ENCODE measurements around the gene QSOX2.

The QSOX2 gene

GRCh38 chr9:136187683-136188586 lies 57.7 kb downstream of the QSOX2 start:
- no peak overlapping the region for H3K27ac Mint-ChIP-seq
- no peak overlapping the region for H3K4me3 Mint-ChIP-seq
- H3K36me3 Mint-ChIP-seq (ENCODE audit: insufficient read depth) = peaks cover 2% of the 10 kb centered on the region
- no peaks in the 10 kb centered on the region for H3K4me1 Mint-ChIP-seq (ENCODE audit: low read depth in 2 of 2)
- ATAC-seq (replicated peaks) (no peak), DNase-seq (no peak)
- no peaks in the 10 kb centered on the region for H3K9me3 Mint-ChIP-seq
- peaks cover 48 to 67% of the 10 kb centered on the region in 2 donors for H3K27me3 Mint-ChIP-seq

GRCh38 chr9:136187197-136187596 lies 58.4 kb downstream of the QSOX2 start:
- Mint-ChIP-seq H3K4me1 (ENCODE audit: low read depth in 2 of 2) (no peaks in the 10 kb centered on the region), H3K36me3 (ENCODE audit: insufficient read depth) (peaks cover 2% of the 10 kb centered on the region), H3K27ac (no peak overlapping the region), H3K4me3 (no peak overlapping the region), H3K9me3 (no peaks in the 10 kb centered on the region), H3K27me3 (peaks cover 48 to 75% of the 10 kb centered on the region in 2 donors)
- DNase-seq = no peak
- no peak for ATAC-seq (replicated peaks)

- ATAC-seq (replicated peaks) = no peak
Measured at GRCh38 chr9:136186386-136186785, 59.2 kb downstream of the QSOX2 start.

GRCh38 chr9:136185596-136186366 lies 59.8 kb downstream of the QSOX2 start:
- ATAC-seq (replicated peaks) (no peak), DNase-seq (no peak)
- Mint-ChIP-seq H3K4me3 (no peak overlapping the region), H3K4me1 (ENCODE audit: low read depth in 2 of 2) (no peaks in the 10 kb centered on the region), H3K27ac (no peak overlapping the region), H3K36me3 (ENCODE audit: insufficient read depth) (peaks cover 2% of the 10 kb centered on the region), H3K27me3 (peaks cover 37 to 66% of the 10 kb centered on the region in 2 donors), H3K9me3 (no peaks in the 10 kb centered on the region)

More at GRCh38 chr9:136186386-136186785, 59.2 kb downstream of the QSOX2 start:
- no peaks in the 10 kb centered on the region for H3K9me3 Mint-ChIP-seq
- H3K27me3 Mint-ChIP-seq = peaks cover 43 to 72% of the 10 kb centered on the region in 2 donors
- H3K36me3 Mint-ChIP-seq (ENCODE audit: insufficient read depth) = peaks cover 2% of the 10 kb centered on the region
- no peak for DNase-seq
- H3K4me1 Mint-ChIP-seq (ENCODE audit: low read depth in 2 of 2) = no peaks in the 10 kb centered on the region
- no peak overlapping the region for H3K27ac Mint-ChIP-seq
- no peak overlapping the region for H3K4me3 Mint-ChIP-seq

GRCh38 chr9:136185066-136185465 lies 60.5 kb downstream of the QSOX2 start:
- Mint-ChIP-seq H3K27me3 (peaks cover 35 to 66% of the 10 kb centered on the region in 2 donors), H3K4me1 (ENCODE audit: low read depth in 2 of 2) (no peaks in the 10 kb centered on the region), H3K9me3 (no peaks in the 10 kb centered on the region), H3K4me3 (no peak overlapping the region), H3K27ac (no peak overlapping the region), H3K36me3 (ENCODE audit: insufficient read depth) (peaks cover 2% of the 10 kb centered on the region)
- DNase-seq = no peak
- ATAC-seq (replicated peaks) = no peak

- DNase-seq = no peak
- Mint-ChIP-seq H3K36me3 (ENCODE audit: insufficient read depth) (peaks cover 4% of the 10 kb centered on the region), H3K27ac (no peak overlapping the region), H3K27me3 (peaks cover 34 to 64% of the 10 kb centered on the region in 2 donors), H3K9me3 (no peaks in the 10 kb centered on the region), H3K4me3 (no peak overlapping the region), H3K4me1 (ENCODE audit: low read depth in 2 of 2) (no peaks in the 10 kb centered on the region)
- ATAC-seq (replicated peaks) = no peak
Measured at GRCh38 chr9:136182850-136183422, 62.7 kb downstream of the QSOX2 start.

GRCh38 chr9:136182420-136182787 lies 63.2 kb downstream of the QSOX2 start:
- H3K27me3 Mint-ChIP-seq = peaks cover 28 to 64% of the 10 kb centered on the region in 2 donors

GRCh38 chr9:136181784-136182419 lies 63.7 kb downstream of the QSOX2 start:
- Mint-ChIP-seq H3K27me3 (peaks cover 23 to 64% of the 10 kb centered on the region in 2 donors), H3K27ac (no peak overlapping the region)
- ATAC-seq (replicated peaks) = no peak

More at GRCh38 chr9:136182420-136182787, 63.2 kb downstream of the QSOX2 start:
- no peak overlapping the region for H3K27ac Mint-ChIP-seq
- H3K9me3 Mint-ChIP-seq = no peaks in the 10 kb centered on the region
- ATAC-seq (replicated peaks) = no peak
- H3K4me1 Mint-ChIP-seq (ENCODE audit: low read depth in 2 of 2) = no peaks in the 10 kb centered on the region
- H3K4me3 Mint-ChIP-seq = no peak overlapping the region
- DNase-seq = no peak
- peaks cover 3% of the 10 kb centered on the region for H3K36me3 Mint-ChIP-seq (ENCODE audit: insufficient read depth)

GRCh38 chr9:136180586-136180985 lies 65.0 kb downstream of the QSOX2 start:
- peaks cover 15 to 54% of the 10 kb centered on the region in 2 donors for H3K27me3 Mint-ChIP-seq
- ATAC-seq (replicated peaks) = no peak

More at GRCh38 chr9:136181784-136182419, 63.7 kb downstream of the QSOX2 start:
- no peaks in the 10 kb centered on the region for H3K4me1 Mint-ChIP-seq (ENCODE audit: low read depth in 2 of 2)
- DNase-seq = no peak
- no peak overlapping the region for H3K4me3 Mint-ChIP-seq
- H3K36me3 Mint-ChIP-seq (ENCODE audit: insufficient read depth) = peaks cover 3% of the 10 kb centered on the region
- no peaks in the 10 kb centered on the region for H3K9me3 Mint-ChIP-seq

GRCh38 chr9:136179761-136180160 lies 65.9 kb downstream of the QSOX2 start:
- peaks cover 3% of the 10 kb centered on the region for H3K36me3 Mint-ChIP-seq (ENCODE audit: insufficient read depth)
- H3K9me3 Mint-ChIP-seq = no peaks in the 10 kb centered on the region
- H3K4me3 Mint-ChIP-seq = no peak overlapping the region
- ATAC-seq (replicated peaks) (no peak), DNase-seq (no peak)
- H3K4me1 Mint-ChIP-seq (ENCODE audit: low read depth in 2 of 2) = no peaks in the 10 kb centered on the region
- H3K27ac Mint-ChIP-seq = no peak overlapping the region
- peaks cover 8 to 46% of the 10 kb centered on the region in 2 donors for H3K27me3 Mint-ChIP-seq

More at GRCh38 chr9:136180586-136180985, 65.0 kb downstream of the QSOX2 start:
- Mint-ChIP-seq H3K4me3 (no peak overlapping the region), H3K4me1 (ENCODE audit: low read depth in 2 of 2) (no peaks in the 10 kb centered on the region), H3K9me3 (no peaks in the 10 kb centered on the region), H3K36me3 (ENCODE audit: insufficient read depth) (peaks cover 3% of the 10 kb centered on the region), H3K27ac (no peak overlapping the region)
- no peak for DNase-seq

GRCh38 chr9:136179101-136179616 lies 66.5 kb downstream of the QSOX2 start:
- H3K27me3 Mint-ChIP-seq = peaks cover 6 to 42% of the 10 kb centered on the region in 2 donors
- ATAC-seq (replicated peaks) = no peak
- H3K4me1 Mint-ChIP-seq (ENCODE audit: low read depth in 2 of 2) = no peaks in the 10 kb centered on the region
- H3K9me3 Mint-ChIP-seq = no peaks in the 10 kb centered on the region
- no peak for DNase-seq
- no peak overlapping the region for H3K4me3 Mint-ChIP-seq
- peaks cover 3% of the 10 kb centered on the region for H3K36me3 Mint-ChIP-seq (ENCODE audit: insufficient read depth)
- no peak overlapping the region for H3K27ac Mint-ChIP-seq

- H3K4me1 Mint-ChIP-seq (ENCODE audit: low read depth in 2 of 2) = no peaks in the 10 kb centered on the region
- no peak overlapping the region for H3K4me3 Mint-ChIP-seq
- peaks cover 3% of the 10 kb centered on the region for H3K36me3 Mint-ChIP-seq (ENCODE audit: insufficient read depth)
- ATAC-seq (replicated peaks) (no peak), DNase-seq (no peak)
- peaks cover 6 to 42% of the 10 kb centered on the region in 2 donors for H3K27me3 Mint-ChIP-seq
- H3K27ac Mint-ChIP-seq = no peak overlapping the region
- H3K9me3 Mint-ChIP-seq = no peaks in the 10 kb centered on the region
Measured at GRCh38 chr9:136178773-136179075, 66.9 kb downstream of the QSOX2 start.
